ENCODE data around the gene AOPEP. TPM values are rescaled to one million over a fixed set of nuclear protein-coding genes. Genes with fewer than 3 reads are reported as not detected.

AOPEP gene
- total RNA-seq, 1 donor from 2014 or later, result 16.6 TPM

DNA sequence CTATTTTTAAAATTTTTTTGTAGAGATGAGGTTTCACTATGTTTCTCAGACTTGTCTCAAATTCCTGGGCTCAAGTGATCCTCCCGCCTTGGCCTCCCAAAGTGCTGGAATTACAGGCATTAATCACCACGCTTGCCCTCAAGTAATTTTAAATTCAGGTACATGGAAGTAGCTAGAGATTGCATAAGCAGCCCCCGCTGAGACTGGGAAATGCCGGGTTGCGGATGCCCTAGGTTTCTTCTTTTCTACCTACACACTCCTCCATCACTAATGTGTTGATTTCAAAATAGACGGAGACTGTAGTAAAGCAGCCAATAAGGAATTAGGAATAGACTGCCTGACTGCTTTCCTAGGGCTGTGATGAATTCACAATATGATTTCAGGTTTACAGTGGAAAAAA is 388.6 kb downstream of the AOPEP start:
- Mint-ChIP-seq H3K27me3 (ENCODE audit: insufficient read depth, low read depth) (no peaks in the 10 kb centered on the region), H3K36me3 (peaks cover 13% of the 10 kb centered on the region), H3K27ac (no peak overlapping the region), H3K4me3 (no peak overlapping the region), H3K9me3 (no peaks in the 10 kb centered on the region), H3K4me1 (peaks cover 4% of the 10 kb centered on the region)
- Histone ChIP-seq H3K36me3 (no peaks in the 10 kb centered on the region), H3K4me1 (no peaks in the 10 kb centered on the region), H3K4me2 (no peak overlapping the region), H3K9me3 (ENCODE audit: low read depth) (no peaks in the 10 kb centered on the region), H2AFZ (replicated peaks) (no peak overlapping the region), H3K27ac (no peak overlapping the region), H3K9ac (no peak overlapping the region), H3K79me2 (ENCODE audit: low read depth) (no peaks in the 10 kb centered on the region), H3K27me3 (no peaks in the 10 kb centered on the region), H3K4me3 (no peak overlapping the region), H4K20me1 (ENCODE audit: low read depth) (no peaks in the 10 kb centered on the region), H3F3A (ENCODE audit: low read depth) (no peaks in the 10 kb centered on the region)
- TF ChIP-seq EZH2 (IDR thresholded peaks at IDR 0.05) (no peak), EZH2phosphoT487 (IDR thresholded peaks at IDR 0.05) (no peak)
- TF ChIP-seq, protein P1, sequence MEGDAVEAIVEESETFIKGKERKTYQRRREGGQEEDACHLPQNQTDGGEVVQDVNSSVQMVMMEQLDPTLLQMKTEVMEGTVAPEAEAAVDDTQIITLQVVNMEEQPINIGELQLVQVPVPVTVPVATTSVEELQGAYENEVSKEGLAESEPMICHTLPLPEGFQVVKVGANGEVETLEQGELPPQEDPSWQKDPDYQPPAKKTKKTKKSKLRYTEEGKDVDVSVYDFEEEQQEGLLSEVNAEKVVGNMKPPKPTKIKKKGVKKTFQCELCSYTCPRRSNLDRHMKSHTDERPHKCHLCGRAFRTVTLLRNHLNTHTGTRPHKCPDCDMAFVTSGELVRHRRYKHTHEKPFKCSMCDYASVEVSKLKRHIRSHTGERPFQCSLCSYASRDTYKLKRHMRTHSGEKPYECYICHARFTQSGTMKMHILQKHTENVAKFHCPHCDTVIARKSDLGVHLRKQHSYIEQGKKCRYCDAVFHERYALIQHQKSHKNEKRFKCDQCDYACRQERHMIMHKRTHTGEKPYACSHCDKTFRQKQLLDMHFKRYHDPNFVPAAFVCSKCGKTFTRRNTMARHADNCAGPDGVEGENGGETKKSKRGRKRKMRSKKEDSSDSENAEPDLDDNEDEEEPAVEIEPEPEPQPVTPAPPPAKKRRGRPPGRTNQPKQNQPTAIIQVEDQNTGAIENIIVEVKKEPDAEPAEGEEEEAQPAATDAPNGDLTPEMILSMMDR (IDR thresholded peaks at IDR 0.05), result no peak
- no peak for DNase-seq (ENCODE audit: low spot score)

DNA sequence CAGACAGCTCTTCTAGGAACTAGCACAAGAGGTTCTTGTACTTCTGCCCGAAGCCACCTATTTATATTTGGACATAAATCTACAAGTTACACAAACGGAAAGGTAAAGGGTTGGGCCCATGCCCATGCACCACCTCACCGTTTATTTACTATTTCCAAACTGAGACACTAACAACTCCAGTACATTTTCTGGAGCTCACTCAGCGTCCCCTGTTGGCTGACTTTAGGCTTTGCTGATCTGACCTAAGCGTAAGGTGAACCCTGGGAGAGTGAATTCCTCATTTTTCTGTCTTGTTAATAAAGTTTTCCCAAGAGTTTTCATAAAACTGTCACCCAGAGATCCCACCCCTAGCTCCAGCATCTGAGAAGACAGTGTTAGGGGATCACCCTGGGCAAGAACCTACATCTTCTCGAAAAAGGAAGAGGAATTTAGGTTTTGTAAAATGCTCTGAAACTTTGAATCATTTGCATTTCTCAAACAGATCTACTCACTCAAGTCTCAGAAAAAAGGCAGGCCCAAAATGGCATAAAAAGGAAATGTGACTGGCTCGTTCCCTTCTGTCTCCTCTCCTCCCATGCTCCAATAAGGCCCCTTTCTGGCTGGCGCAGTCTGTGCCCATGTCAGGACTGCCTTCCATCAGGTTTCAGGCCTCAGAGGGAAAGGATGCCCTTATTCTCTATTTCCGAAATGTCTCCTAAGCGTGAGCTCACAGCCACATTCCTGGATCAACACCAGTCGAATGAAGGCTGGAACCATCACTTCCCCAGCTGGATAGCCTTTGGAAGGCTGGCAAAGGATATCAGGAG is 389.7 kb downstream of the AOPEP start:
- H4K20me1 ChIP-seq (ENCODE audit: low read depth), result no peaks in the 10 kb centered on the region
- H3F3A ChIP-seq (ENCODE audit: low read depth), result no peaks in the 10 kb centered on the region
- no peaks in the 10 kb centered on the region for H3K36me3 ChIP-seq
- H3K4me1 Mint-ChIP-seq, result peaks cover 7% of the 10 kb centered on the region
- no peak overlapping the region for H3K27ac ChIP-seq
- no peak overlapping the region for H3K4me3 ChIP-seq
- no peak overlapping the region for H2AFZ ChIP-seq (replicated peaks)
- no peaks in the 10 kb centered on the region for H3K27me3 Mint-ChIP-seq (ENCODE audit: insufficient read depth, low read depth)
- TF ChIP-seq EZH2phosphoT487 (IDR thresholded peaks at IDR 0.05), result no peak
- TF ChIP-seq, protein P1 (IDR thresholded peaks at IDR 0.05), result peak; percentile 70
- no peaks in the 10 kb centered on the region for H3K79me2 ChIP-seq (ENCODE audit: low read depth)
- peak; percentile 65 for DNase-seq (ENCODE audit: low spot score)
- H3K4me3 Mint-ChIP-seq, result no peak overlapping the region
- H3K36me3 Mint-ChIP-seq, result peaks cover 13% of the 10 kb centered on the region
- H3K27ac Mint-ChIP-seq, result peak overlapping the region; percentile 73
- no peak overlapping the region for H3K9ac ChIP-seq
- H3K4me1 ChIP-seq, result no peaks in the 10 kb centered on the region
- no peaks in the 10 kb centered on the region for H3K27me3 ChIP-seq
- no peak overlapping the region for H3K4me2 ChIP-seq
- no peaks in the 10 kb centered on the region for H3K9me3 ChIP-seq (ENCODE audit: low read depth)
- H3K9me3 Mint-ChIP-seq, result no peaks in the 10 kb centered on the region

DNA sequence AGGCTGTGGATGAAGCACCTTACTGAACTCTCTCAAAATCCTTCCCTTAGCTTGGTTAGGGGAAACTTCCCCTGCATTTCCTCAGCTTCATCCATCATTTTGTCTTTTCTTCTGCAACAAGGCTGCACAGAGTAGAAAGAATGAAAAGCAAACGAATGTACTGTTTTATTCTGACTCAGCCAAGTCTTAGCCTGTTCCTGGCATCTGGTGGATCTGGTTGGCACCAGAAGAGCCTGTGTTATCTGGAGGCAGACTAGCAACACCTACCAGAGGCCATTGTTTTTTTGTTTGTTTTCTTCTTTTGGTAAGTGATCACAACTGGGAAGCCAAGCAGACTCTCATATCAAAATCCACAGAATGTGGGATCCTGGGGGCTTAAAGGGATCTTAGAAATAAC is 390.3 kb downstream of the AOPEP start:
- Mint-ChIP-seq H3K36me3 (peaks cover 13% of the 10 kb centered on the region), H3K4me1 (peaks cover 7% of the 10 kb centered on the region), H3K4me3 (no peak overlapping the region), H3K27me3 (ENCODE audit: insufficient read depth, low read depth) (no peaks in the 10 kb centered on the region), H3K9me3 (no peaks in the 10 kb centered on the region), H3K27ac (no peak overlapping the region)
- TF ChIP-seq EZH2phosphoT487 (IDR thresholded peaks at IDR 0.05) (no peak), EZH2 (IDR thresholded peaks at IDR 0.05) (no peak)
- TF ChIP-seq, protein P1 (IDR thresholded peaks at IDR 0.05), result no peak
- Histone ChIP-seq H3K79me2 (ENCODE audit: low read depth) (no peaks in the 10 kb centered on the region), H2AFZ (replicated peaks) (no peak overlapping the region), H3K27me3 (no peaks in the 10 kb centered on the region), H3K4me2 (no peak overlapping the region), H3K36me3 (no peaks in the 10 kb centered on the region), H4K20me1 (ENCODE audit: low read depth) (no peaks in the 10 kb centered on the region), H3K4me1 (no peaks in the 10 kb centered on the region), H3K9ac (no peak overlapping the region), H3F3A (ENCODE audit: low read depth) (no peaks in the 10 kb centered on the region), H3K27ac (no peak overlapping the region), H3K9me3 (ENCODE audit: low read depth) (no peaks in the 10 kb centered on the region), H3K4me3 (no peak overlapping the region)
- DNase-seq (ENCODE audit: low spot score), result no peak
